Erythroblast (primary cell): ENCODE results near the gene MAP2K2.

Experiments
- GATA1 ChIP-seq: IDR thresholded peaks from 2 replicates; pipeline ENCODE4 v1.6.1; 2011; ENCODE audit warnings: low read depth, mild to moderate bottlenecking, control low read depth, low read length, moderate library complexity
- POLR2A ChIP-seq: IDR thresholded peaks from 2 replicates; pipeline ENCODE4 v1.6.1; 2011; ENCODE audit warnings: mild to moderate bottlenecking, low read length

DNA sequence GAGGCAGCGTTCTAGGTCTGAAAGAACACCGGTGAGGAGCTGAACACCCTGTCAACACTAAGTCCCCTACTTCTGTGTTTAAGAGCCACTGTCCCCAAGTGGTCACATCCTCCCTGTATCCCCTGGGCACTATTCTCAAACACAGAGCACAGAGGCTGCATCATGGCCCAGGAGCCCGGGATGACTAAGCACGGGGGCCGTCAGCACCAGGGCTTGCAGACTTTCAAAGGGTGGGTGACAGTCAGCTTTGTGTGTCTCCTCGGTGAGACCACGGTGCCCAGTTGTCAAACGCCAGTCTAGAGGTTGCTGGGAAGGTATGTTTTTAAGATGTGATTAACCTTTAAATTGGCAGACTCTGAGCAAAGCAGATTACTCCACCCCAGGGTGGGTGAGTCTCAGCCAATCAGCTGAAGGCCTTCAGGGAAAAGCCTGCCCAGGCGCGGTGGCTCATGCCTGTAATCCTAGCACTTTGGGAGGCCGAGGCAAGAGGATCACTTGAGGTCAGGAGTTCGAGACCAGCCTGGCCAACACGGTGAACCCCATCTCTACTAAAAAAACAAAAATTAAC, 8.0 kb downstream of the MAP2K2 start:
- TF ChIP-seq POLR2A, result no peak
- no peak for TF ChIP-seq GATA1
